ENCODE data around the gene KRT78. TPM values are rescaled to one million over a fixed set of nuclear protein-coding genes. Genes with fewer than 3 reads are reported as not detected.

The KRT78 gene
- polyA plus RNA-seq, 2 donors = 633 to 1,998 TPM

DNA sequence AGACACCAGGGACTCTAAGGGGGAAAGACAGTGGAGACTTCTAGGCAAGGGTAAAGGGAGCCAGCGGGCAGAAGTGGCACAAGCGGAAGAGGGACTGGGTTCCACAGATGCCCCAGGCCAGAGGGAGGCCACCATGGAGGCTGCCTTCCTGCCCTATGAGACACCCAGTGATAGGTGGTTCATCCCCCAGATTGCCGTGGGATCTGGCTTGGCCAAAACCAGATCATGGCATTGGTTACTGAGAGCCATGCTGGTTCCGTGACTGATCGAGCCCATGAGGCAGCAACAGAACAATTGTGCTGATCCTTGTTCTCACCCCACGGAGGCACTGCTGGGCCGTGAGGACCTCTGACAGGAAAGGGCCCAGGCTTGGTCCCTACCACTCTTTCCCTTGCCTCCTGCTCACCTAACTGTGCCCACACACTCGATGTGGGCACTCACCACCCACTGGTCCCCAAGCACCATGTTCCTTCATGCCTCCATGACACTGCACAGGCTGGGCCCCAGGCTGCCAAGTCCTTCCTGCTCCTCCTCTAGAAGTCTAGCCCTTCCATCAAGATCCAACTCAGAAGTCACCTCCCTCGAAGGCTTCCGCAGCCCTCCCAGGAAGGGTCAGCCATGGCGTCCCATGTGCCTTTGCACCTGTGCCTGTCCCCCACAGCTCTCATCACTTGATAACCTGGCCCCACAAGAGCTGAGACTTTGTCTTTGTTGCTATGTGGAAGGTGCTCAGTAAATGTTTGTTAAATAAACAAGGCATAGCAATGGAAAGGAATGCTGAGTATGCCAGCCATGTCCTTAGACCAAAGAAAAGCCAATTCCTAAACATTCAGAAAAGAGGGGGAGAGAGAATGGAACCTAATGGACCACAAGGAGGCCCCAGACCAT is 21.9 kb downstream of the KRT78 start:
- no peak overlapping the region for H3K4me3 ChIP-seq (ENCODE audit: low read depth in 1 of 2, low read length in 2 of 2)
- WGBS, 2 donors = 86 to 93% methylated on average over 11 of the region's 11 CpGs
- no peak overlapping the region for H3K27ac ChIP-seq (ENCODE audit: low read depth in 2 of 2, low read length in 1 of 2)
- H3K27me3 ChIP-seq (ENCODE audit: control insufficient read depth in 1 of 2, insufficient read depth in 2 of 2, low read length in 2 of 2) = no peaks in the 10 kb centered on the region
- peaks cover under 1 to 7% of the 10 kb centered on the region in 2 donors for H3K4me1 ChIP-seq (ENCODE audit: control insufficient read depth in 2 of 2, insufficient read depth in 2 of 2, low read length in 1 of 2)
- no peaks in the 10 kb centered on the region for H3K36me3 ChIP-seq (ENCODE audit: control insufficient read depth in 2 of 2, insufficient read depth in 2 of 2, low read length in 1 of 2)
- H3K9me3 ChIP-seq (ENCODE audit: control insufficient read depth in 2 of 2, insufficient read depth in 1 of 2, low read depth in 1 of 2, low read length in 1 of 2) = no peaks in the 10 kb centered on the region

DNA sequence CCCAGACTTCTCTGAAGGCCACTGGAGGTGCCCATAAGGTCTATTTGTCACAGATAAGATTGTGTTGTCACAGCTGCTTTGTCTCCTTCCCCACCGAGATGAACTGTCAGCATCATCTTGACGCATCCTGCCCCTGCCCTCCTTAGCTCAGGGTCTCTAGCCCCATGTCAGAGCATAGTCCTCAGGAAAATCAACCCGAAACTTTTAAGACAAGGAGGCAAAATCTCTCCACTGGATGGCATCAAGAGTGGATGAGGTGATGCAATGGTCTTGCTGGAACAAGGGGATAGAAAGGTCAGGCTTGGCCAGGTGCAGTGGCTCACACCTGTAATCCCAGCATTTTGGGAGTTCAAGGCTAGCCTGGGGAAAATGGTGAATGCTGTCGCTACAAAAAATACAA is 22.8 kb downstream of the KRT78 start:
- peaks cover 3 to 11% of the 10 kb centered on the region in 2 donors for H3K4me1 ChIP-seq (ENCODE audit: control insufficient read depth in 2 of 2, insufficient read depth in 2 of 2, low read length in 1 of 2)
- no peaks in the 10 kb centered on the region for H3K36me3 ChIP-seq (ENCODE audit: control insufficient read depth in 2 of 2, insufficient read depth in 2 of 2, low read length in 1 of 2)
- no peaks in the 10 kb centered on the region for H3K27me3 ChIP-seq (ENCODE audit: control insufficient read depth in 1 of 2, insufficient read depth in 2 of 2, low read length in 2 of 2)
- H3K9me3 ChIP-seq (ENCODE audit: control insufficient read depth in 2 of 2, insufficient read depth in 1 of 2, low read depth in 1 of 2, low read length in 1 of 2) = no peaks in the 10 kb centered on the region
- no peak overlapping the region for H3K27ac ChIP-seq (ENCODE audit: low read depth in 2 of 2, low read length in 1 of 2)
- H3K4me3 ChIP-seq (ENCODE audit: low read depth in 1 of 2, low read length in 2 of 2) = no peak overlapping the region
- 73 to 75% methylated on average over 4 of the region's 4 CpGs for WGBS, 2 donors

DNA sequence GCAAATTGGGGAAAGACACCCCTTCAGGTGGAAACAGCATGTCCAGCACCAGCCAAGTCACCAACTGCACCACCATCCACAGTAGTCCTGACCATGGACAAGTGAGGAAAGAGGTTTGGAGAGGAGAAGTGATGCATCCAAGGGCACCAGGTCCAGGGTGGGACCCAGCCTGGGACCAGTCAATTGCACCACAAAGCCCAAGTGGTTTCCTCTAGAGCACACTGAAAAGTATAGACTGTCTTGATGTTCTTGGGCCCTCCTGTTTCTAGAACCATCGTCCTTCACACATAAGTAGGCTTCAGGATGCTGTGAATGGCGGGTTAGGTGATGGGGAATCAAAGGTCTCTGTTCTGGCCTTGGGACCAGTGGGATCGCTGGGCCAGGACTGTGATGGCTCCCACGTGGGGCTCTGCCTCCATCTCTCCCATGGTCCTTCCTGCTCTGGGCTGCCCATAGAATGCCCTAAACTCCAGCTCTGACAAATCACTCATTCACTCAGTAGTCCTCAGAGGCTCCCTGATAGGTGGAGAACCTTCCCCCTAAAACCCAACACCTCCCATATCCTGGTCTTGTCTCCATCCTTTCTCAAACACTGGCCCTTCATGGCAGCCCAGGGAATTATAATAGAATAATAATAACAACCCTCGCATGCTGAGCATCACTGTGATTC is 23.9 kb downstream of the KRT78 start:
- Histone ChIP-seq H3K4me1 (ENCODE audit: control insufficient read depth in 2 of 2, insufficient read depth in 2 of 2, low read length in 1 of 2) (peaks cover 3 to 19% of the 10 kb centered on the region in 2 donors), H3K27ac (ENCODE audit: low read depth in 2 of 2, low read length in 1 of 2) (no peak overlapping the region), H3K9me3 (ENCODE audit: control insufficient read depth in 2 of 2, insufficient read depth in 1 of 2, low read depth in 1 of 2, low read length in 1 of 2) (no peaks in the 10 kb centered on the region), H3K27me3 (ENCODE audit: control insufficient read depth in 1 of 2, insufficient read depth in 2 of 2, low read length in 2 of 2) (no peaks in the 10 kb centered on the region), H3K36me3 (ENCODE audit: control insufficient read depth in 2 of 2, insufficient read depth in 2 of 2, low read length in 1 of 2) (no peaks in the 10 kb centered on the region), H3K4me3 (ENCODE audit: low read depth in 1 of 2, low read length in 2 of 2) (no peak overlapping the region)
- 88 to 94% methylated on average over 5 of the region's 5 CpGs for WGBS, 2 donors

DNA sequence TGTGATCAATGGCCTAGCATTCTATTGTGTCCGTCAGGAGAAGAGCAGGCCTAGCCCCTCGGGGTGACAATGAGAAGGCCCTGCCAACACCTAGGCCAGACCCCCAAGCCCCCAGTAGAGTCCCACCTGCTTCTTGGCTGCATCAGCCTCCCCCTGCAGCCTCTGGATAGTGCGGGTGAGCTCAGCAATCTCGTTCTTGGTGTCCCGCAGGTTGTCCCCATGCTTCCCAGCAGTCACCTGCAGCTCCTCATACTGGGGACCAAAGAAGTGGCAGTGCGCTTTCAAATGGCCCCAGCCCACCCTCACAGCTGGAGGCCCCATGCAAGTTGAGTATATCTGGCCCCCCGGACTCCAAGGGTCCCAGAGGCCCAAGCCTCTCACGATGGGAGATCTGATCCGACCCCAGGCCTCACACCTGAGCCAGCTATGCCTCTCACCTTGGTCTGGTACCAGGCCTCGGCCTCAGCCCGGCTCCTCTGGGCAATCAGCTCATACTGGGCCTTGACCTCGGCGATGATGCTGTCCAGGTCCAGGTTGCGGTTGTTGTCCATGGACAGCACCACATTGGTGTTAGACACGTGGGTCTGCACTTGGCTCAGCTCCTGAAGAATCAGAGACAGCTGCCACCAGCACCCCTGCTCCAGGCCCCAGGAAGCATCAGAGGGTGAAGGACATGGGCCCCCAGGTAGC is 24.9 kb downstream of the KRT78 start:
- 91% methylated on average over 15 of the region's 15 CpGs for WGBS, 2 donors
- Histone ChIP-seq H3K27me3 (ENCODE audit: control insufficient read depth in 1 of 2, insufficient read depth in 2 of 2, low read length in 2 of 2) (no peaks in the 10 kb centered on the region), H3K27ac (ENCODE audit: low read depth in 2 of 2, low read length in 1 of 2) (no peak overlapping the region), H3K4me3 (ENCODE audit: low read depth in 1 of 2, low read length in 2 of 2) (no peak overlapping the region), H3K36me3 (ENCODE audit: control insufficient read depth in 2 of 2, insufficient read depth in 2 of 2, low read length in 1 of 2) (no peaks in the 10 kb centered on the region), H3K4me1 (ENCODE audit: control insufficient read depth in 2 of 2, insufficient read depth in 2 of 2, low read length in 1 of 2) (peaks cover 3 to 20% of the 10 kb centered on the region in 2 donors), H3K9me3 (ENCODE audit: control insufficient read depth in 2 of 2, insufficient read depth in 1 of 2, low read depth in 1 of 2, low read length in 1 of 2) (no peaks in the 10 kb centered on the region)

DNA sequence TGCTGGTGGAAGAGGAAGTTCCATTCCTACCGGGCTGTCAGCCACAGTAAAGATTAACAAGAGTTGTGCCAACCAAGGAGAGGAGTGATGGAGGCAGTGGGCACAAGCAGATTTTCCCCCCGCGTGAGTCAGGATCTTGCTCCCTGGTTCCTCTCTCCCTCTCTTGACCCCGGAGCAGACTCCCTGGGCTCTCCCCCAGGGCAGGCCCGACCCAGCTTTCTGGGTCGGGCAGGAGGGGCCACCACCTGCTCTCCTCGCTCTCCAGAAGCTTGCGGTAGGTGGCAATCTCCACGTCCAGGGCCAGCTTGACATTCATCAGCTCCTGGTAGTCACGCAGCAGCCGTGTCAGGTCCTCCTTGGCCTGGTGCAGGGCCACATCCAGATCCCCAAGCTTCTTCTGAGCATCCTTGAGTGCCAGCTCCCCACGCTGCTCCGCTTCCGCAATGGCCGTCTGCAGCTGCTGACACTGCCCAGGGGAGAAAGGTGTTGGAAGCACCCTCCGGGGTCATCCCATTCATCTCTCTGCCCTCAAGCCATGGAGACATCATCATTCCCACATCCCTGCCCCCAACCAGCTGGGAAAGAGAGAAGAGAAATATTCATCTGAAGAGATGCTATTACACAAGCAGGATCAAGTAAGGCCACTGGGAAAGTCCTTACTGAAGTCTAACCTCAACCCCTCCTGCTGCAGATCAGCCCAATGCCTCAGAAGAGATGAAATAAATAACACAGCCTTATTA is 25.9 kb downstream of the KRT78 start:
- Histone ChIP-seq H3K9me3 (ENCODE audit: control insufficient read depth in 2 of 2, insufficient read depth in 1 of 2, low read depth in 1 of 2, low read length in 1 of 2) (no peaks in the 10 kb centered on the region), H3K4me3 (ENCODE audit: low read depth in 1 of 2, low read length in 2 of 2) (no peak overlapping the region), H3K36me3 (ENCODE audit: control insufficient read depth in 2 of 2, insufficient read depth in 2 of 2, low read length in 1 of 2) (no peaks in the 10 kb centered on the region), H3K27me3 (ENCODE audit: control insufficient read depth in 1 of 2, insufficient read depth in 2 of 2, low read length in 2 of 2) (no peaks in the 10 kb centered on the region), H3K4me1 (ENCODE audit: control insufficient read depth in 2 of 2, insufficient read depth in 2 of 2, low read length in 1 of 2) (peaks cover 5 to 20% of the 10 kb centered on the region in 2 donors), H3K27ac (ENCODE audit: low read depth in 2 of 2, low read length in 1 of 2) (no peak overlapping the region)
- 75 to 79% methylated on average over 16 of the region's 16 CpGs for WGBS, 2 donors

DNA sequence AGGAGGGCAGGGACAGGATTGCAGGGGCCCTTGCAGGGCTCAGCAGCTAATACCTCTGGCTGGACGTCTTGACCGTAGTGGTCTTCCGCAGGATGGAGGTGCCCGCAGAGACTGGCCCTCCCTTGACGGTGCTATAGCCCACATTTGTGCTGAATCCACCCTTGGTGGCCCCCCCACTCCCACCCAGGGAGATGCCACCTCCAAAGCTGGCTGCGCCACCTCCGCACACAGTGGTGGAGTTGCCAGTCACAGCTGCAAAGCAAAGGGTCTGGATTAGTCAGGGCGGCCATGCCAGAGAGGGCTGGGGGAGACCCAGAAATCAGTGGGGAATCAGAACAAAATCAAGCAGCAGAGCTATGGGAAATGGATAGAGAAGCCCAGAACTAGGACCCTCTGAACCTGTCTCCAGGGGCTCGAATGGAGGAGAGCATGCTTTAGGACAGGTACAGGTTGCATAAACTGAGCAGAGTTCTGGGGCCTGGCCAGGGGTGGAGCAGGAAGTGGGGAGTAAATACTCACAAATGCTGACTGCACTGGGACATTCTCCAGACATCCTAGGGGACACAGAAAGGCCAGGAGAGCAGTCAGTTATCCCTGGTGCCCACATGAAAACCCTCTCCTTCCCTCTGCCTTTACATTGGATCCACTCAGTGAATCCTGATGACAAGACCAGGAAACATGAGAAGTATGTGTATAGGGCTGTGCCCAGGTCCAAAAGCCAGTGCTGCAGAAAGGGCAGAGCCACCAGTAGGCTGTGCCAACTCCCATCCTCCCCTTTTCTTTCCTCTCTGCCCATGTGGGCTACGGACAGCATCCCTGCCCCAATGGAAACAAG is 26.8 kb downstream of the KRT78 start:
- Histone ChIP-seq H3K36me3 (ENCODE audit: control insufficient read depth in 2 of 2, insufficient read depth in 2 of 2, low read length in 1 of 2) (no peaks in the 10 kb centered on the region), H3K9me3 (ENCODE audit: control insufficient read depth in 2 of 2, insufficient read depth in 1 of 2, low read depth in 1 of 2, low read length in 1 of 2) (no peaks in the 10 kb centered on the region), H3K27ac (ENCODE audit: low read depth in 2 of 2, low read length in 1 of 2) (peak overlapping the region in 1 of 2 donors; percentile 54), H3K4me1 (ENCODE audit: control insufficient read depth in 2 of 2, insufficient read depth in 2 of 2, low read length in 1 of 2) (peaks cover 5 to 20% of the 10 kb centered on the region in 2 donors), H3K27me3 (ENCODE audit: control insufficient read depth in 1 of 2, insufficient read depth in 2 of 2, low read length in 2 of 2) (no peaks in the 10 kb centered on the region), H3K4me3 (ENCODE audit: low read depth in 1 of 2, low read length in 2 of 2) (no peak overlapping the region)
- 75 to 80% methylated on average over 10 of the region's 10 CpGs for WGBS, 2 donors

DNA sequence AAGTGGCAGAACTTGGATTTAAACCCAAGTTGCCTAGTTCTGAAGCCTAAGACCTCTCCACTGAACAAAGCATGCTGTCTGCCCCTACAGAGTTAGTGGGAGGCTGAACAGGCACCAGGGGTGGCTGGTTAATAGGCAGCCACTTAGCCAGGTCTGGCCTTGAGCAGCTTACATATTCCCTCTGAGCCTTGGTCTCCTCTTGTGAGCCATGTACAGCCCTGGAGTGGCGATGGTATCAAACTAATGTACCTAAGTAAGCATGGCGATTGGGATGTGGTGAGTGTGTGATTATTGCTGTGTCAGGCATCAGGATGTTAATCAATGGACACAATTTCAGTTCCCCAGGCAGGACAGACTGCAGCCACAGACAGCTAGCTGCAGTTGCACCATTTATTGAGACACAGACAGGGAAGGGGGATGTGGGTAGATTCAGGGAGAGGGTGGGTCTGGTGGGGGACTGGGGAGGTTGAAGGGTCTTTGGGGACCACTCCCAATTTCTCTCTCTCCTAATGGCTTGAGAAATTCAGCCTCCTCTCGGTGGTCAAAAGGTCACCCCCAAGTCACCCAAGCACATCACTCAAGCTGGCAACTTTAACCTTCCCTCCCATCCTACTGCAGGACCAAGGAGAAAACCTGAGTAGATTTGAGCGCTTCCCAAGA is 27.6 kb downstream of the KRT78 start:
- 79 to 87% methylated on average over 4 of the region's 4 CpGs for WGBS, 2 donors
- H3K4me3 ChIP-seq (ENCODE audit: low read depth in 1 of 2, low read length in 2 of 2) = no peak overlapping the region
- H3K4me1 ChIP-seq (ENCODE audit: control insufficient read depth in 2 of 2, insufficient read depth in 2 of 2, low read length in 1 of 2) = peaks cover 5 to 20% of the 10 kb centered on the region in 2 donors
- H3K27ac ChIP-seq (ENCODE audit: low read depth in 2 of 2, low read length in 1 of 2) = no peak overlapping the region
- H3K36me3 ChIP-seq (ENCODE audit: control insufficient read depth in 2 of 2, insufficient read depth in 2 of 2, low read length in 1 of 2) = no peaks in the 10 kb centered on the region
- H3K9me3 ChIP-seq (ENCODE audit: control insufficient read depth in 2 of 2, insufficient read depth in 1 of 2, low read depth in 1 of 2, low read length in 1 of 2) = no peaks in the 10 kb centered on the region
- no peaks in the 10 kb centered on the region for H3K27me3 ChIP-seq (ENCODE audit: control insufficient read depth in 1 of 2, insufficient read depth in 2 of 2, low read length in 2 of 2)

DNA sequence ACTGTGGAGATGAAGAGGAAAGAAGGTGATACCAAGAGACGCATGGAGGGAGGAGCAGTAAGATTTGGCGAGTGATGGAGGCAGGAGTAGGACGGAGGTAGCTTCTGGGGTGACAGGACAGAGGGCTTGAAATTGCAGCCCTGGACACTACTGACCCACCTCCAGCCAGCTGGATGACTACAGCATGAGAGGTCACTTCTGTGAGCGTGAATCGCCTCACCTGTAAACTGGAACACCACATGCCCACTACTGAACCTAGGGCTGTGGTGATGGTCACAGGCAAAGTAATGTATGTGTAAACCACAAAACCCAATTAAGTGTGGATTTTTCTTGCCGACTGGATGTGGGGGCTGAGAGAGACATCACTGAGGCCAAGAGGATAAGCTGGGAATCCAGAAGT is 28.3 kb downstream of the KRT78 start:
- WGBS, 2 donors = 87 to 90% methylated on average over 6 of the region's 6 CpGs
- H3K9me3 ChIP-seq (ENCODE audit: control insufficient read depth in 2 of 2, insufficient read depth in 1 of 2, low read depth in 1 of 2, low read length in 1 of 2) = no peaks in the 10 kb centered on the region
- peaks cover 5 to 21% of the 10 kb centered on the region in 2 donors for H3K4me1 ChIP-seq (ENCODE audit: control insufficient read depth in 2 of 2, insufficient read depth in 2 of 2, low read length in 1 of 2)
- H3K36me3 ChIP-seq (ENCODE audit: control insufficient read depth in 2 of 2, insufficient read depth in 2 of 2, low read length in 1 of 2) = no peaks in the 10 kb centered on the region
- no peaks in the 10 kb centered on the region for H3K27me3 ChIP-seq (ENCODE audit: control insufficient read depth in 1 of 2, insufficient read depth in 2 of 2, low read length in 2 of 2)
- H3K27ac ChIP-seq (ENCODE audit: low read depth in 2 of 2, low read length in 1 of 2) = peak overlapping the region in 1 of 2 donors; percentile 43
- no peak overlapping the region for H3K4me3 ChIP-seq (ENCODE audit: low read depth in 1 of 2, low read length in 2 of 2)

All from esophagus (tissue), 2 donors.